ENCODE measurements around the gene RERE. TPM values are rescaled to one million over a fixed set of nuclear protein-coding genes. Genes with fewer than 3 reads are reported as not detected.

Gene RERE
- total RNA-seq, 2 experiments from 2014 or later = 73.1 to 211 TPM

DNA sequence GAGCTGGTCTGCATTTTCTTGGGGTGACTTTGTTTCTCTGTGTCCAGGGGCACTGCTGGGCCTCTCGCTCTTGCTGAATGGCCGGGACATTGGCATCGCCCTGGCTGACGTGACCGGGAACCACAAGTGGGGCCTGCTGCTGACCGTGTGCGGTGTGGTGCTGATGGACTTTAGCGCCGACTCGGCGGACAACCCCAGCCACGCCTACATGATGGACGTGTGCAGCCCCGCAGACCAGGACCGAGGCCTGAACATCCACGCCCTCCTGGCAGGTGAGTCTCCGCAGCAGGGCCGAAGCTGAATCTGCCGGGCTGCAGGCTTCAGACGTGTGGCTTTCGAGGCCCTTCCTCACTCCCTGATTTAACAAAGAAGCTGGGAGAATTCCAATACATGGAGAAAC is 491.7 kb downstream of the RERE start:
- CTCF ChIA-PET (ENCODE audit: unreplicated experiment) = no interaction called here
- Histone ChIP-seq H3K79me2 (ENCODE audit: insufficient read depth, low read depth, low read length) (no peaks in the 10 kb centered on the region), H3K4me3 (ENCODE audit: low read depth, low read length, poor library complexity, severe bottlenecking) (no peak overlapping the region), H3K9me2 (ENCODE audit: insufficient read depth, low read length) (no peaks in the 10 kb centered on the region), H3K27ac (ENCODE audit: low read depth, low read length, poor library complexity, severe bottlenecking) (no peak overlapping the region), H3K9me3 (ENCODE audit: low read length) (no peaks in the 10 kb centered on the region), H4K20me1 (ENCODE audit: insufficient read depth, low read length) (no peaks in the 10 kb centered on the region), H2AFZ (ENCODE audit: low read length) (no peak overlapping the region), H3K4me2 (ENCODE audit: low read length) (no peak overlapping the region), H3K4me1 (ENCODE audit: insufficient read depth, low read length, poor library complexity, severe bottlenecking) (no peaks in the 10 kb centered on the region), H3K36me3 (ENCODE audit: insufficient read depth, low read length) (no peaks in the 10 kb centered on the region)
- BruUV-seq (replicated peaks) = no TSS peak
- no peak for DNase-seq (ENCODE audit: low spot score)
- intact Hi-C loops (cut with micrococcal nuclease; ENCODE audit: unreplicated experiment) = no loop called here
- TF ChIP-seq EZH2phosphoT487 (IDR thresholded peaks at IDR 0.05; ENCODE audit: borderline replicate concordance, low read depth, low read length) = no peak
- TF ChIP-seq, protein P1, sequence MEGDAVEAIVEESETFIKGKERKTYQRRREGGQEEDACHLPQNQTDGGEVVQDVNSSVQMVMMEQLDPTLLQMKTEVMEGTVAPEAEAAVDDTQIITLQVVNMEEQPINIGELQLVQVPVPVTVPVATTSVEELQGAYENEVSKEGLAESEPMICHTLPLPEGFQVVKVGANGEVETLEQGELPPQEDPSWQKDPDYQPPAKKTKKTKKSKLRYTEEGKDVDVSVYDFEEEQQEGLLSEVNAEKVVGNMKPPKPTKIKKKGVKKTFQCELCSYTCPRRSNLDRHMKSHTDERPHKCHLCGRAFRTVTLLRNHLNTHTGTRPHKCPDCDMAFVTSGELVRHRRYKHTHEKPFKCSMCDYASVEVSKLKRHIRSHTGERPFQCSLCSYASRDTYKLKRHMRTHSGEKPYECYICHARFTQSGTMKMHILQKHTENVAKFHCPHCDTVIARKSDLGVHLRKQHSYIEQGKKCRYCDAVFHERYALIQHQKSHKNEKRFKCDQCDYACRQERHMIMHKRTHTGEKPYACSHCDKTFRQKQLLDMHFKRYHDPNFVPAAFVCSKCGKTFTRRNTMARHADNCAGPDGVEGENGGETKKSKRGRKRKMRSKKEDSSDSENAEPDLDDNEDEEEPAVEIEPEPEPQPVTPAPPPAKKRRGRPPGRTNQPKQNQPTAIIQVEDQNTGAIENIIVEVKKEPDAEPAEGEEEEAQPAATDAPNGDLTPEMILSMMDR (conservative IDR thresholded peaks at IDR 0.05; ENCODE audit: low read length) = no peak
- POLR2A ChIA-PET = no interaction called here

DNA sequence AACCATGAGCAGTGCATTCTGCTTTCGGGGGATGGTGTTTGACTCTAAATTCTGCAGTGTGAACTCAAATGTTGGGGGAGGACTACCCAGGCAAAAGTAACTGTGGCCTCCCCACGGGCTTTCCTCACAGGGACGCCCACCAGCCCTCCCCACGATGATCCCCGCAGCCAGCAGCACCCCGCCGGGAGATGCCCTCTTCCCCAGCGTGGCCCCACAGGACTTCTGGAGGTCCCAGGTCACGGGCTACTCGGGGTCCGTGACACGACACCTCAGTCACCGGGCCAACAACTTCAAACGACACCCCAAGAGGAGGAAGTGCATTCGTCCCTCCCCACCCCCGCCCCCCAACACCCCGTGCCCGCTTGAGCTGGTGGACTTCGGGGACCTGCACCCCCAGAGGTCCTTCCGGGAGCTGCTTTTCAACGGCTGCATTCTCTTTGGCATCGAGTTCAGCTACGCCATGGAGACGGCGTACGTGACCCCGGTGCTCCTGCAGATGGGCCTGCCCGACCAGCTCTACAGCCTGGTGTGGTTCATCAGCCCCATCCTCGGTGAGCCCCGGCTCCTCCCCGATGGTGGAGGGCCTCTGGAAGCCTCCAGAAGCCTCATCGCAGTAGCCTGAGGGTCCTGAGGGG is 493.1 kb downstream of the RERE start:
- Histone ChIP-seq H3K9me3 (ENCODE audit: low read length) (no peaks in the 10 kb centered on the region), H3K27ac (ENCODE audit: low read depth, low read length, poor library complexity, severe bottlenecking) (no peak overlapping the region), H3K36me3 (ENCODE audit: insufficient read depth, low read length) (no peaks in the 10 kb centered on the region), H3K4me1 (ENCODE audit: insufficient read depth, low read length, poor library complexity, severe bottlenecking) (no peaks in the 10 kb centered on the region), H3K4me2 (ENCODE audit: low read length) (no peak overlapping the region), H4K20me1 (ENCODE audit: insufficient read depth, low read length) (no peaks in the 10 kb centered on the region), H3K4me3 (ENCODE audit: low read depth, low read length, poor library complexity, severe bottlenecking) (no peak overlapping the region), H2AFZ (ENCODE audit: low read length) (no peak overlapping the region), H3K79me2 (ENCODE audit: insufficient read depth, low read depth, low read length) (no peaks in the 10 kb centered on the region), H3K9me2 (ENCODE audit: insufficient read depth, low read length) (no peaks in the 10 kb centered on the region)
- intact Hi-C loops (cut with micrococcal nuclease; ENCODE audit: unreplicated experiment) = no loop called here
- no peak for TF ChIP-seq EZH2phosphoT487 (IDR thresholded peaks at IDR 0.05; ENCODE audit: borderline replicate concordance, low read depth, low read length)
- TF ChIP-seq, protein P1 (conservative IDR thresholded peaks at IDR 0.05; ENCODE audit: low read length) = no peak
- ChIA-PET POLR2A (interaction anchor here (0.6 kb wide), 1 partner anchor 152 kb away, joined by 5 read pairs; no protein-coding TSS in a partner anchor), CTCF (ENCODE audit: unreplicated experiment) (no interaction called here)
- BruUV-seq (replicated peaks) = no TSS peak
- DNase-seq (ENCODE audit: low spot score) = no peak

DNA sequence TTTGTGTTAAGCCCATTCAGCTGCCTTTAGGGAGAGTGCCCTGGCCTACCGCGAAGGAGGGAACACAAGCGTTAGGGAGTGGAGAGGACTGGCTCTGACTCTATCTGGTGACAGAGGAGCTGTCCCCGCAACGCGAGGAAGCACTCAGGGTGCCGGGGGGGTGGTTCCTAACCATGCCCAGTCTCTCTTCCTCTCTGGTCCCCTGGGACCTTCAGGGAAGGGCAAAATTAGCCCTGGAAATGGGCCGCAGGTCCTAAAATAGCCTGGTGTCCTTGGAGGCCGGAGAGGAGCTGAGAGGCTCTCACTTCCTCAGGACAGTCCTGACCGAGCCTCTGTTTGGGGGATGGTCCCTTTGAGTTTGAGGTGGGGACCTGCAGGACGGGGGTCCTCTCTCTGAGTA is 493.7 kb downstream of the RERE start:
- Histone ChIP-seq H3K27ac (ENCODE audit: low read depth, low read length, poor library complexity, severe bottlenecking) (no peak overlapping the region), H3K4me2 (ENCODE audit: low read length) (no peak overlapping the region), H3K9me3 (ENCODE audit: low read length) (no peaks in the 10 kb centered on the region), H4K20me1 (ENCODE audit: insufficient read depth, low read length) (no peaks in the 10 kb centered on the region), H3K4me1 (ENCODE audit: insufficient read depth, low read length, poor library complexity, severe bottlenecking) (no peaks in the 10 kb centered on the region), H3K4me3 (ENCODE audit: low read depth, low read length, poor library complexity, severe bottlenecking) (no peak overlapping the region), H3K79me2 (ENCODE audit: insufficient read depth, low read depth, low read length) (no peaks in the 10 kb centered on the region), H3K9me2 (ENCODE audit: insufficient read depth, low read length) (no peaks in the 10 kb centered on the region), H2AFZ (ENCODE audit: low read length) (no peak overlapping the region), H3K36me3 (ENCODE audit: insufficient read depth, low read length) (no peaks in the 10 kb centered on the region)
- no peak for DNase-seq (ENCODE audit: low spot score)
- CTCF ChIA-PET (ENCODE audit: unreplicated experiment) = no interaction called here
- intact Hi-C loops (cut with micrococcal nuclease; ENCODE audit: unreplicated experiment) = no loop called here
- POLR2A ChIA-PET = no interaction called here
- TF ChIP-seq EZH2phosphoT487 (IDR thresholded peaks at IDR 0.05; ENCODE audit: borderline replicate concordance, low read depth, low read length) = no peak
- TF ChIP-seq, protein P1 (conservative IDR thresholded peaks at IDR 0.05; ENCODE audit: low read length) = no peak
- BruUV-seq (replicated peaks) = no TSS peak

Measured in OCI-LY7 (cell line).